ENCODE data around the gene CCL20. TPM values are rescaled to one million over a fixed set of nuclear protein-coding genes. Genes with fewer than 3 reads are reported as not detected.

Gene CCL20
- total RNA-seq, 1 donor from 2014 or later: not detected

GRCh38 chr2:227855440-227855839 is 41.8 kb downstream of the CCL20 start:
- TF ChIP-seq EZH2 (IDR thresholded peaks at IDR 0.05; ENCODE audit: insufficient read depth, low read length): no peak
- no peak for TF ChIP-seq CTCF (IDR thresholded peaks at IDR 0.05; ENCODE audit: insufficient read depth, low read depth, low read length)
- Mint-ChIP-seq H3K4me1 (ENCODE audit: low read depth, unreplicated experiment) (peaks cover 11% of the 10 kb centered on the region), H3K27me3 (ENCODE audit: low read depth, unreplicated experiment) (no peaks in the 10 kb centered on the region), H3K27ac (ENCODE audit: unreplicated experiment) (no peak overlapping the region), H3K4me3 (ENCODE audit: unreplicated experiment) (no peak overlapping the region), H3K9me3 (ENCODE audit: unreplicated experiment) (no peaks in the 10 kb centered on the region), H3K36me3 (ENCODE audit: low read depth, unreplicated experiment) (no peaks in the 10 kb centered on the region)
- H3K4me3 ChIP-seq (ENCODE audit: insufficient read depth, low read depth, low read length): no peak overlapping the region
- H3K27me3 ChIP-seq (ENCODE audit: insufficient read depth, low read length): no peaks in the 10 kb centered on the region
- H3K4me1 ChIP-seq (ENCODE audit: insufficient read depth, low read length): peaks cover 17% of the 10 kb centered on the region
- no peak for FAIRE-seq
- no peaks in the 10 kb centered on the region for H4K20me1 ChIP-seq (ENCODE audit: insufficient read depth, low read length)
- no peak overlapping the region for H3K4me2 ChIP-seq (ENCODE audit: low read length)
- no peaks in the 10 kb centered on the region for H3K36me3 ChIP-seq (ENCODE audit: insufficient read depth, low read length)
- H3K27ac ChIP-seq (ENCODE audit: low read depth, low read length): no peak overlapping the region
- no peaks in the 10 kb centered on the region for H3K79me2 ChIP-seq (ENCODE audit: insufficient read depth, low read length)
- no peak overlapping the region for H2AFZ ChIP-seq (ENCODE audit: low read depth, low read length)
- no peaks in the 10 kb centered on the region for H3K9me3 ChIP-seq (ENCODE audit: insufficient read depth, low read depth, low read length)
- no peak overlapping the region for H3K9ac ChIP-seq (ENCODE audit: low read length)
- DNase-seq (ENCODE audit: low read depth): no peak

- no peak overlapping the region for H3K4me3 Mint-ChIP-seq (ENCODE audit: unreplicated experiment)
- no peaks in the 10 kb centered on the region for H4K20me1 ChIP-seq (ENCODE audit: insufficient read depth, low read length)
- no peaks in the 10 kb centered on the region for H3K27me3 Mint-ChIP-seq (ENCODE audit: low read depth, unreplicated experiment)
- no peak overlapping the region for H2AFZ ChIP-seq (ENCODE audit: low read depth, low read length)
- peaks cover 11% of the 10 kb centered on the region for H3K4me1 Mint-ChIP-seq (ENCODE audit: low read depth, unreplicated experiment)
- H3K4me2 ChIP-seq (ENCODE audit: low read length): no peak overlapping the region
- H3K9me3 ChIP-seq (ENCODE audit: insufficient read depth, low read depth, low read length): no peaks in the 10 kb centered on the region
- peaks cover 17% of the 10 kb centered on the region for H3K4me1 ChIP-seq (ENCODE audit: insufficient read depth, low read length)
- no peak overlapping the region for H3K27ac Mint-ChIP-seq (ENCODE audit: unreplicated experiment)
- no peaks in the 10 kb centered on the region for H3K9me3 Mint-ChIP-seq (ENCODE audit: unreplicated experiment)
- H3K4me3 ChIP-seq (ENCODE audit: insufficient read depth, low read depth, low read length): no peak overlapping the region
- no peaks in the 10 kb centered on the region for H3K36me3 Mint-ChIP-seq (ENCODE audit: low read depth, unreplicated experiment)
- DNase-seq (ENCODE audit: low read depth) (peak; percentile 85), FAIRE-seq (no peak)
- H3K27ac ChIP-seq (ENCODE audit: low read depth, low read length): no peak overlapping the region
- no peaks in the 10 kb centered on the region for H3K36me3 ChIP-seq (ENCODE audit: insufficient read depth, low read length)
- no peak overlapping the region for H3K9ac ChIP-seq (ENCODE audit: low read length)
- no peaks in the 10 kb centered on the region for H3K79me2 ChIP-seq (ENCODE audit: insufficient read depth, low read length)
- TF ChIP-seq EZH2 (IDR thresholded peaks at IDR 0.05; ENCODE audit: insufficient read depth, low read length) (no peak), CTCF (IDR thresholded peaks at IDR 0.05; ENCODE audit: insufficient read depth, low read depth, low read length) (no peak)
- H3K27me3 ChIP-seq (ENCODE audit: insufficient read depth, low read length): no peaks in the 10 kb centered on the region
Observed at GRCh38 chr2:227856697-227857096, 43.1 kb downstream of the CCL20 start.

- FAIRE-seq (no peak), DNase-seq (ENCODE audit: low read depth) (no peak)
- Histone ChIP-seq H2AFZ (ENCODE audit: low read depth, low read length) (no peak overlapping the region), H3K27me3 (ENCODE audit: insufficient read depth, low read length) (no peaks in the 10 kb centered on the region), H3K36me3 (ENCODE audit: insufficient read depth, low read length) (no peaks in the 10 kb centered on the region), H3K4me3 (ENCODE audit: insufficient read depth, low read depth, low read length) (no peak overlapping the region), H3K9me3 (ENCODE audit: insufficient read depth, low read depth, low read length) (no peaks in the 10 kb centered on the region), H3K4me1 (ENCODE audit: insufficient read depth, low read length) (peaks cover 17% of the 10 kb centered on the region), H3K27ac (ENCODE audit: low read depth, low read length) (no peak overlapping the region), H4K20me1 (ENCODE audit: insufficient read depth, low read length) (no peaks in the 10 kb centered on the region), H3K4me2 (ENCODE audit: low read length) (no peak overlapping the region), H3K79me2 (ENCODE audit: insufficient read depth, low read length) (no peaks in the 10 kb centered on the region), H3K9ac (ENCODE audit: low read length) (no peak overlapping the region)
- Mint-ChIP-seq H3K36me3 (ENCODE audit: low read depth, unreplicated experiment) (no peaks in the 10 kb centered on the region), H3K9me3 (ENCODE audit: unreplicated experiment) (no peaks in the 10 kb centered on the region), H3K4me3 (ENCODE audit: unreplicated experiment) (no peak overlapping the region), H3K27ac (ENCODE audit: unreplicated experiment) (no peak overlapping the region), H3K27me3 (ENCODE audit: low read depth, unreplicated experiment) (no peaks in the 10 kb centered on the region), H3K4me1 (ENCODE audit: low read depth, unreplicated experiment) (peaks cover 22% of the 10 kb centered on the region)
- TF ChIP-seq EZH2 (IDR thresholded peaks at IDR 0.05; ENCODE audit: insufficient read depth, low read length): no peak
- no peak for TF ChIP-seq CTCF (IDR thresholded peaks at IDR 0.05; ENCODE audit: insufficient read depth, low read depth, low read length)
Observed at GRCh38 chr2:227860221-227860641, 46.6 kb downstream of the CCL20 start.

Data from astrocyte (in vitro differentiated cells and primary cell).